ENCODE measurements around the gene C11orf24. TPM values are rescaled to one million over a fixed set of nuclear protein-coding genes. Genes with fewer than 3 reads are reported as not detected.
"Not testable (repeated sequence)": the region's sequence is repeated elsewhere in the genome, so short reads cannot be mapped to it uniquely, and the experiment has no call there.

The C11orf24 gene
- total and polyA plus RNA-seq, 5 donors = 18.9 to 40.1 (median 27.0) TPM

- no peaks in the 10 kb centered on the region for H3K27me3 ChIP-seq (ENCODE audit: control insufficient read depth, insufficient read depth)
- H3K4me1 ChIP-seq (ENCODE audit: control insufficient read depth, insufficient read depth, low read length) = no peaks in the 10 kb centered on the region
- ATAC-seq (no peak), DNase-seq (no peak)
- intact Hi-C loops (cut with DNase I) = no loop called here
- WGBS = 91% methylated on average over 6 of the region's 6 CpGs
- no peak overlapping the region for H3K4me3 ChIP-seq (ENCODE audit: low read length)
- no peaks in the 10 kb centered on the region for H3K9me3 ChIP-seq (ENCODE audit: control insufficient read depth, low read length)
- no peak overlapping the region for H3K27ac ChIP-seq (ENCODE audit: low read length)
Observed at GRCh38 chr11:68260484-68260883, 11.3 kb downstream of the C11orf24 start.

- Histone ChIP-seq H3K4me1 (ENCODE audit: control insufficient read depth, insufficient read depth, low read length) (no peaks in the 10 kb centered on the region), H3K27ac (ENCODE audit: low read length) (no peak overlapping the region), H3K27me3 (ENCODE audit: control insufficient read depth, insufficient read depth) (no peaks in the 10 kb centered on the region), H3K4me3 (ENCODE audit: low read length) (no peak overlapping the region), H3K9me3 (ENCODE audit: control insufficient read depth, low read length) (no peaks in the 10 kb centered on the region)
- DNase-seq = no peak
- no peak for ATAC-seq
- intact Hi-C loops (cut with DNase I) = loop anchor here in 3 of 4 donors (5.0 to 10.0 kb wide), 4 partner anchors 38 to 188 kb away; no protein-coding TSS in a partner anchor
- WGBS = 85% methylated on average over 15 of the region's 15 CpGs
Observed at GRCh38 chr11:68259122-68259959, 12.4 kb downstream of the C11orf24 start.

- Histone ChIP-seq H3K4me1 (ENCODE audit: control insufficient read depth, insufficient read depth, low read length) (no peaks in the 10 kb centered on the region), H3K27me3 (ENCODE audit: control insufficient read depth, insufficient read depth) (no peaks in the 10 kb centered on the region), H3K4me3 (ENCODE audit: low read length) (no peak overlapping the region), H3K9me3 (ENCODE audit: control insufficient read depth, low read length) (no peaks in the 10 kb centered on the region), H3K27ac (ENCODE audit: low read length) (no peak overlapping the region)
- DNase-seq (peak in 1 of 3 donors; percentile 37), ATAC-seq (no peak)
- 88% methylated on average over 13 of the region's 13 CpGs for WGBS
- intact Hi-C loops (cut with DNase I) = loop anchor here in 3 of 4 donors (5.0 to 10.0 kb wide), 4 partner anchors 39 to 189 kb away; no protein-coding TSS in a partner anchor
Observed at GRCh38 chr11:68258363-68258765, 13.4 kb downstream of the C11orf24 start.

GRCh38 chr11:68257477-68258362 is 14.1 kb downstream of the C11orf24 start:
- peak; percentile 85 for ATAC-seq
- intact Hi-C loops (cut with DNase I) = loop anchor here (2.0 to 10.0 kb wide), 6 partner anchors 39 to 190 kb away; no protein-coding TSS in a partner anchor
- no peak overlapping the region for H3K4me3 ChIP-seq (ENCODE audit: low read length)
- no peaks in the 10 kb centered on the region for H3K27me3 ChIP-seq (ENCODE audit: control insufficient read depth, insufficient read depth)
- peak; percentile 97 to 99 (median 98) for DNase-seq
- H3K4me1 ChIP-seq (ENCODE audit: control insufficient read depth, insufficient read depth, low read length) = no peaks in the 10 kb centered on the region
- no peak overlapping the region for H3K27ac ChIP-seq (ENCODE audit: low read length)
- H3K9me3 ChIP-seq (ENCODE audit: control insufficient read depth, low read length) = no peaks in the 10 kb centered on the region
- 35% methylated on average over 22 of the region's 22 CpGs for WGBS

- H3K4me1 ChIP-seq (ENCODE audit: control insufficient read depth, insufficient read depth, low read length) = no peaks in the 10 kb centered on the region
- H3K27ac ChIP-seq (ENCODE audit: low read length) = no peak overlapping the region
- intact Hi-C loops (cut with DNase I) = loop anchor here (2.0 to 10.0 kb wide), 6 partner anchors 40 to 191 kb away; no protein-coding TSS in a partner anchor
- H3K27me3 ChIP-seq (ENCODE audit: control insufficient read depth, insufficient read depth) = no peaks in the 10 kb centered on the region
- DNase-seq (peak in 2 of 3 donors; percentile 47 to 65), ATAC-seq (no peak)
- 50% methylated on average over 9 of the region's 9 CpGs for WGBS
- no peaks in the 10 kb centered on the region for H3K9me3 ChIP-seq (ENCODE audit: control insufficient read depth, low read length)
- H3K4me3 ChIP-seq (ENCODE audit: low read length) = no peak overlapping the region
Observed at GRCh38 chr11:68256331-68256741, 15.4 kb downstream of the C11orf24 start.

- no peak overlapping the region for H3K27ac ChIP-seq (ENCODE audit: low read length)
- peak in 1 of 3 donors; percentile 56 for DNase-seq
- no peaks in the 10 kb centered on the region for H3K27me3 ChIP-seq (ENCODE audit: control insufficient read depth, insufficient read depth)
- no peaks in the 10 kb centered on the region for H3K9me3 ChIP-seq (ENCODE audit: control insufficient read depth, low read length)
- no peak overlapping the region for H3K4me3 ChIP-seq (ENCODE audit: low read length)
- no peak for ATAC-seq
- intact Hi-C loops (cut with DNase I) = loop anchor here in 3 of 4 donors (5.0 to 10.0 kb wide), 4 partner anchors 42 to 192 kb away; no protein-coding TSS in a partner anchor
- no peaks in the 10 kb centered on the region for H3K4me1 ChIP-seq (ENCODE audit: control insufficient read depth, insufficient read depth, low read length)
- WGBS = 44% methylated on average over 13 of the region's 13 CpGs
Observed at GRCh38 chr11:68255526-68255925, 16.2 kb downstream of the C11orf24 start.

- intact Hi-C loops (cut with DNase I) = loop anchor here in 2 of 4 donors (5.0 to 10.0 kb wide), 2 partner anchors 133 to 190 kb away; no protein-coding TSS in a partner anchor
- Histone ChIP-seq H3K4me1 (ENCODE audit: control insufficient read depth, insufficient read depth, low read length) (no peaks in the 10 kb centered on the region), H3K9me3 (ENCODE audit: control insufficient read depth, low read length) (no peaks in the 10 kb centered on the region), H3K27ac (ENCODE audit: low read length) (no peak overlapping the region), H3K27me3 (ENCODE audit: control insufficient read depth, insufficient read depth) (no peaks in the 10 kb centered on the region), H3K4me3 (ENCODE audit: low read length) (no peak overlapping the region)
- 97% methylated on average over 14 of the region's 14 CpGs for WGBS
- DNase-seq (peak in 1 of 3 donors; percentile 41), ATAC-seq (no peak)
Observed at GRCh38 chr11:68254421-68254820, 17.4 kb downstream of the C11orf24 start.

GRCh38 chr11:68251765-68252164 is 20.0 kb downstream of the C11orf24 start:
- Histone ChIP-seq H3K27me3 (ENCODE audit: control insufficient read depth, insufficient read depth) (no peaks in the 10 kb centered on the region), H3K4me1 (ENCODE audit: control insufficient read depth, insufficient read depth, low read length) (no peaks in the 10 kb centered on the region), H3K4me3 (ENCODE audit: low read length) (no peak overlapping the region), H3K9me3 (ENCODE audit: control insufficient read depth, low read length) (no peaks in the 10 kb centered on the region), H3K27ac (ENCODE audit: low read length) (no peak overlapping the region)
- DNase-seq (no peak), ATAC-seq (no peak)
- 90% methylated on average over 3 of the region's 3 CpGs for WGBS
- intact Hi-C loops (cut with DNase I) = loop anchor here in 2 of 4 donors (5.0 to 10.0 kb wide), 2 partner anchors 136 to 193 kb away; no protein-coding TSS in a partner anchor

GRCh38 chr11:68244912-68245311 is 26.9 kb downstream of the C11orf24 start:
- H3K27me3 ChIP-seq (ENCODE audit: control insufficient read depth, insufficient read depth); H3K4me1 ChIP-seq (ENCODE audit: control insufficient read depth, insufficient read depth, low read length); H3K27ac ChIP-seq (ENCODE audit: low read length); H3K9me3 ChIP-seq (ENCODE audit: control insufficient read depth, low read length); intact Hi-C loops (cut with DNase I); DNase-seq; H3K4me3 ChIP-seq (ENCODE audit: low read length); ATAC-seq: not testable (repeated sequence)
- WGBS = 77% methylated on average over 5 of the region's 5 CpGs

GRCh38 chr11:68243847-68244246 is 27.9 kb downstream of the C11orf24 start:
- DNase-seq; ATAC-seq; H3K4me1 ChIP-seq (ENCODE audit: control insufficient read depth, insufficient read depth, low read length); H3K4me3 ChIP-seq (ENCODE audit: low read length); H3K27me3 ChIP-seq (ENCODE audit: control insufficient read depth, insufficient read depth); intact Hi-C loops (cut with DNase I); H3K9me3 ChIP-seq (ENCODE audit: control insufficient read depth, low read length); H3K27ac ChIP-seq (ENCODE audit: low read length): not testable (repeated sequence)
- 100% methylated on average over 1 of the region's 1 CpG for WGBS

Data from right cardiac atrium (tissue), 5 donors.